Endothelial cell of coronary artery (primary cell): ENCODE data around the gene ZFP91. TPM values are rescaled to one million over a fixed set of nuclear protein-coding genes. Genes with fewer than 3 reads are reported as not detected.

Source experiments
- total RNA-seq: library from RNA; depleted of rRNA; stranded (reverse); fragments of >200 nt; gene quantifications from 2 replicates; pipeline ENCODE4 v1.2.3, GENCODE V29; 2014

Gene ZFP91
- total RNA-seq, result 39.6 and 40.9 TPM in 2 replicates

GRCh38 chr11:58578635-58579191 is at the start of gene ZFP91:
Gene ZFP91 (plus strand): TSS chr11:58579063. CDS start chr11:58579282, 219 bp downstream.

GRCh38 chr11:58575377-58576020 is 3.4 kb upstream of the ZFP91 start, which contains the start of gene LPXN:
Gene LPXN (minus strand): TSS chr11:58575856. CDS start chr11:58575772, 84 bp downstream.

GRCh38 chr11:58622344-58622743 is 43.5 kb downstream of the ZFP91 start, which contains the start of gene CNTF:
Gene CNTF (plus strand): TSS chr11:58622665. CDS start chr11:58622753, 88 bp downstream.

Other genes starting within 250 kb of the ZFP91 start
- gene OR5B17, start 220.0 kb upstream of the ZFP91 start, total RNA-seq, result not detected in 2 replicates
- not detected in 2 replicates for gene OR5B3, start 172.2 kb upstream of the ZFP91 start, total RNA-seq
- not detected in 2 replicates for gene OR5B2, start 150.9 kb upstream of the ZFP91 start, total RNA-seq
- not detected in 2 replicates for gene OR5B12, start 136.8 kb upstream of the ZFP91 start, total RNA-seq
- gene OR5B21, start 71.0 kb upstream of the ZFP91 start, total RNA-seq, result not detected in 2 replicates
- gene LPXN, start 3.2 kb upstream of the ZFP91 start, total RNA-seq, result 6.9 and 9.7 TPM in 2 replicates
- gene CNTF, start 43.6 kb downstream of the ZFP91 start, total RNA-seq, result 1.5 and 1.9 TPM in 2 replicates
- gene GLYAT, start 152.9 kb downstream of the ZFP91 start, total RNA-seq, result not detected in 2 replicates